HepG2 (cell line): Measurements from ENCODE around the gene KIN. TPM values are rescaled to one million over a fixed set of nuclear protein-coding genes. Genes with fewer than 3 reads are reported as not detected.

Experiments
- CBFB ChIP-seq: sonication (generic); formaldehyde crosslinking; IDR thresholded peaks from 2 replicates; pipeline ENCODE4 v1.4.0; 2020; ENCODE audit warnings: missing genetic modification reagents
- CCAR2 ChIP-seq: fragments of 200-400 bp; formaldehyde crosslinking; optimal IDR thresholded peaks from 2 replicates; pipeline ENCODE3; 2018; ENCODE audit warnings: low read depth, mild to moderate bottlenecking, low read length, moderate library complexity
- DNMT1 ChIP-seq: sonication (generic); formaldehyde crosslinking; IDR thresholded peaks from 2 replicates; pipeline ENCODE4 v1.5.1; 2020; ENCODE audit warnings: mild to moderate bottlenecking, missing genetic modification reagents
- ELF1 ChIP-seq: sonication (generic); formaldehyde crosslinking; IDR thresholded peaks from 2 replicates; pipeline ENCODE4 v1.4.0; 2020; ENCODE audit warnings: missing genetic modification reagents
- GABPA ChIP-seq, 2 experiments: IDR thresholded peaks; 2 replicates each; pipeline ENCODE4 v1.6.1; 2011 to 2016; ENCODE audit warnings: low read depth in 2 of 2, low read length in 1 of 2, missing biosample characterization in 1 of 2, missing genetic modification characterization in 1 of 2
- KLF12 ChIP-seq: sonication (generic); formaldehyde crosslinking; IDR thresholded peaks from 2 replicates; pipeline ENCODE4 v1.4.0; 2020; ENCODE audit warnings: missing genetic modification reagents, borderline replicate concordance
- KLF13 ChIP-seq: sonication (generic); formaldehyde crosslinking; IDR thresholded peaks from 2 replicates; pipeline ENCODE4 v1.4.0; 2020; ENCODE audit warnings: mild to moderate bottlenecking, missing genetic modification reagents
- KLF6 ChIP-seq: IDR thresholded peaks from 2 replicates; pipeline ENCODE4 v1.8.0; 2016; ENCODE audit warnings: missing biosample characterization, missing genetic modification reagents
- NCOA5 ChIP-seq: sonication (generic); formaldehyde crosslinking; IDR thresholded peaks from 2 replicates; pipeline ENCODE4 v1.4.0; 2020; ENCODE audit warnings: missing genetic modification reagents
- NFATC3 ChIP-seq: sonication (generic); formaldehyde crosslinking; IDR thresholded peaks from 2 replicates; pipeline ENCODE4 v1.5.1; 2020; ENCODE audit warnings: mild to moderate bottlenecking, missing genetic modification reagents
- NFYB ChIP-seq: sonication (generic); formaldehyde crosslinking; IDR thresholded peaks from 2 replicates; pipeline ENCODE4 v1.4.0; 2020; ENCODE audit warnings: missing genetic modification reagents
- SCMH1 ChIP-seq: sonication (generic); formaldehyde crosslinking; IDR thresholded peaks from 2 replicates; pipeline ENCODE4 v1.9.0; 2021; ENCODE audit warnings: missing genetic modification reagents, mild to moderate bottlenecking, borderline replicate concordance
- TRAFD1 ChIP-seq: sonication (generic); formaldehyde crosslinking; IDR thresholded peaks from 2 replicates; pipeline ENCODE4 v1.5.1; 2020; ENCODE audit warnings: missing genetic modification reagents, mild to moderate bottlenecking, borderline replicate concordance
- WIZ ChIP-seq: sonication (generic); formaldehyde crosslinking; IDR thresholded peaks from 2 replicates; pipeline ENCODE4 v1.5.1; 2020; ENCODE audit warnings: mild to moderate bottlenecking, missing genetic modification reagents
- ZFP36L2 ChIP-seq: sonication (generic); formaldehyde crosslinking; IDR thresholded peaks from 2 replicates; pipeline ENCODE4 v1.4.0; 2020; ENCODE audit warnings: missing genetic modification reagents
- ZFP62 ChIP-seq: sonication (generic); formaldehyde crosslinking; IDR thresholded peaks from 2 replicates; pipeline ENCODE4 v1.4.0; 2020; ENCODE audit warnings: missing genetic modification reagents
- ZMAT5 ChIP-seq: sonication (generic); formaldehyde crosslinking; IDR thresholded peaks from 2 replicates; pipeline ENCODE4 v1.5.0; 2020; ENCODE audit warnings: mild to moderate bottlenecking, low read depth, missing genetic modification reagents, borderline replicate concordance
- ZMYM3 ChIP-seq: sonication (generic); formaldehyde crosslinking; IDR thresholded peaks from 2 replicates; pipeline ENCODE4 v1.5.1; 2020; ENCODE audit warnings: mild to moderate bottlenecking, missing genetic modification reagents
- ZNF33B ChIP-seq: sonication (generic); formaldehyde crosslinking; IDR thresholded peaks from 2 replicates; pipeline ENCODE4 v1.5.1; 2020; ENCODE audit warnings: mild to moderate bottlenecking, missing genetic modification reagents
- ZNF431 ChIP-seq: sonication (generic); formaldehyde crosslinking; IDR thresholded peaks from 2 replicates; pipeline ENCODE4 v1.9.0; 2022; ENCODE audit warnings: missing genetic modification reagents, low read depth, mild to moderate bottlenecking, borderline replicate concordance
- ZNF543 ChIP-seq: sonication (generic); formaldehyde crosslinking; IDR thresholded peaks from 2 replicates; pipeline ENCODE4 v1.4.0; 2020; ENCODE audit warnings: mild to moderate bottlenecking, missing genetic modification reagents
- ZNF616 ChIP-seq: sonication (generic); formaldehyde crosslinking; IDR thresholded peaks from 2 replicates; pipeline ENCODE4 v1.5.0; 2020; ENCODE audit warnings: low read depth, mild to moderate bottlenecking, missing genetic modification reagents
- ZNF768 ChIP-seq: sonication (generic); formaldehyde crosslinking; IDR thresholded peaks from 2 replicates; pipeline ENCODE4 v1.4.0; 2020; ENCODE audit warnings: missing genetic modification reagents
- polyA plus RNA-seq, 8 experiments: library from polyadenylated mRNA; depleted of rRNA in 3 of 8; stranded (reverse) in 7 of 8; unstranded in 1 of 8; fragments of >200 nt; fragmentation: Illumina TruSeq in 4 of 8; extraction: Trizol in 4 of 8; gene quantifications; 2 replicates each; pipeline versions ENCODE4 v1.2.1 to v1.2.3, GENCODE V29; 2011 to 2016; ENCODE audit warnings: low read depth in 4 of 8, missing spikeins in 1 of 8, mixed read lengths in 1 of 8; ENCODE audit not compliant: insufficient read depth in 1 of 8
- total RNA-seq, 5 experiments: library from RNA; depleted of rRNA; stranded (reverse); fragments of >200 nt; fragmentation: Illumina TruSeq; extraction: Trizol; gene quantifications; 2 replicates each; pipeline ENCODE4 v1.2.3, GENCODE V29; 2016; ENCODE audit warnings: low read depth in 1 of 5
- TF ChIP-seq, protein P1 (sequence below): sonication (generic); formaldehyde crosslinking; IDR thresholded peaks from 2 replicates; pipeline ENCODE4 v1.4.0; 2020; ENCODE audit warnings: missing genetic modification reagents, borderline replicate concordance
- TF ChIP-seq, protein P2 (sequence below): sonication (generic); formaldehyde crosslinking; IDR thresholded peaks from 2 replicates; pipeline ENCODE4 v1.4.0; 2020; ENCODE audit warnings: low read depth, mild to moderate bottlenecking, missing genetic modification reagents

The KIN gene
- total and polyA plus RNA-seq, 2 of the 13 experiments (the other 11 are each of a cell fraction or from before 2014, with no cell fraction given): 4.9 to 23.2 TPM

DNA sequence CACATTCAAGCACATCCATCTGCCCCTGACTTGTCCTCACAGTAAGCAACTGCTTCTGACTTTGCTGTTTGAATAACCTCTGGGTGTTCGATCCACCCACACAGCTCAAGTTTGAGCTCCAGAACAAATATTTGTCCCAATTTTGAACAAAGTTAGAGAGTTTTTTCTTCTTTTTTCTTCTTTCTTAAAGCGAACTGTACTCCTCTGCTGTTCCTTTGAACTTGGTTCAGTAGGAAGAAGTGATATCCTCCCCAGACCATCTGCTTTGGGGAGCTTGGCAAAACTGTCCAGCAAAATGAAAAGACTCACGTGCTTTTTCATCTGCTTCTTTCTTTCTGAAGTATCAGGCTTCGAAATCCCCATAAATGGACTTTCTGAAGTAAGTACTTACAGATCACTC lies 84.7 kb downstream of the KIN start, which contains the start of gene ITIH2 (continued):
- TF ChIP-seq TRAFD1 (CRISPR knock-in tag) (no peak), ZNF431 (CRISPR knock-in tag) (no peak), WIZ (no peak), GABPA (IDR thresholded peaks at IDR 0.05; ENCODE audit: low read depth, low read length) (no peak), GABPA (CRISPR knock-in tag; IDR thresholded peaks at IDR 0.05; ENCODE audit: low read depth) (0 out of 2 replicates have a peak, but pooled peaks have one; percentile 19), ZNF768 (CRISPR knock-in tag) (no peak), ZFP36L2 (CRISPR knock-in tag) (no peak), ZMYM3 (CRISPR knock-in tag) (no peak), NFYB (CRISPR knock-in tag) (no peak), ZMAT5 (CRISPR knock-in tag) (no peak), KLF12 (CRISPR knock-in tag) (no peak), ZNF33B (no peak), SCMH1 (CRISPR knock-in tag) (no peak), ZNF543 (CRISPR knock-in tag) (no peak), ZFP62 (CRISPR knock-in tag) (no peak), NCOA5 (CRISPR knock-in tag) (no peak), CCAR2 (no peak), NFATC3 (CRISPR knock-in tag) (no peak), KLF6 (CRISPR knock-in tag) (0 out of 2 replicates have a peak, but pooled peaks have one; percentile 20), KLF13 (CRISPR knock-in tag) (no peak), DNMT1 (CRISPR knock-in tag) (no peak), ELF1 (no peak), CBFB (CRISPR knock-in tag) (no peak), ZNF616 (no peak)
- TF ChIP-seq, protein P1, sequence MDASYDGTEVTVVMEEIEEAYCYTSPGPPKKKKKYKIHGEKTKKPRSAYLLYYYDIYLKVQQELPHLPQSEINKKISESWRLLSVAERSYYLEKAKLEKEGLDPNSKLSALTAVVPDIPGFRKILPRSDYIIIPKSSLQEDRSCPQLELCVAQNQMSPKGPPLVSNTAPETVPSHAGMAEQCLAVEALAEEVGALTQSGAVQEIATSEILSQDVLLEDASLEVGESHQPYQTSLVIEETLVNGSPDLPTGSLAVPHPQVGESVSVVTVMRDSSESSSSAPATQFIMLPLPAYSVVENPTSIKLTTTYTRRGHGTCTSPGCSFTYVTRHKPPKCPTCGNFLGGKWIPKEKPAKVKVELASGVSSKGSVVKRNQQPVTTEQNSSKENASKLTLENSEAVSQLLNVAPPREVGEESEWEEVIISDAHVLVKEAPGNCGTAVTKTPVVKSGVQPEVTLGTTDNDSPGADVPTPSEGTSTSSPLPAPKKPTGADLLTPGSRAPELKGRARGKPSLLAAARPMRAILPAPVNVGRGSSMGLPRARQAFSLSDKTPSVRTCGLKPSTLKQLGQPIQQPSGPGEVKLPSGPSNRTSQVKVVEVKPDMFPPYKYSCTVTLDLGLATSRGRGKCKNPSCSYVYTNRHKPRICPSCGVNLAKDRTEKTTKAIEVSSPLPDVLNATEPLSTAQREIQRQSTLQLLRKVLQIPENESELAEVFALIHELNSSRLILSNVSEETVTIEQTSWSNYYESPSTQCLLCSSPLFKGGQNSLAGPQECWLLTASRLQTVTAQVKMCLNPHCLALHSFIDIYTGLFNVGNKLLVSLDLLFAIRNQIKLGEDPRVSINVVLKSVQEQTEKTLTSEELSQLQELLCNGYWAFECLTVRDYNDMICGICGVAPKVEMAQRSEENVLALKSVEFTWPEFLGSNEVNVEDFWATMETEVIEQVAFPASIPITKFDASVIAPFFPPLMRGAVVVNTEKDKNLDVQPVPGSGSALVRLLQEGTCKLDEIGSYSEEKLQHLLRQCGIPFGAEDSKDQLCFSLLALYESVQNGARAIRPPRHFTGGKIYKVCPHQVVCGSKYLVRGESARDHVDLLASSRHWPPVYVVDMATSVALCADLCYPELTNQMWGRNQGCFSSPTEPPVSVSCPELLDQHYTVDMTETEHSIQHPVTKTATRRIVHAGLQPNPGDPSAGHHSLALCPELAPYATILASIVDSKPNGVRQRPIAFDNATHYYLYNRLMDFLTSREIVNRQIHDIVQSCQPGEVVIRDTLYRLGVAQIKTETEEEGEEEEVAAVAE (CRISPR knock-in tag): 0 out of 2 replicates have a peak, but pooled peaks have one; percentile 23
- TF ChIP-seq, protein P2, sequence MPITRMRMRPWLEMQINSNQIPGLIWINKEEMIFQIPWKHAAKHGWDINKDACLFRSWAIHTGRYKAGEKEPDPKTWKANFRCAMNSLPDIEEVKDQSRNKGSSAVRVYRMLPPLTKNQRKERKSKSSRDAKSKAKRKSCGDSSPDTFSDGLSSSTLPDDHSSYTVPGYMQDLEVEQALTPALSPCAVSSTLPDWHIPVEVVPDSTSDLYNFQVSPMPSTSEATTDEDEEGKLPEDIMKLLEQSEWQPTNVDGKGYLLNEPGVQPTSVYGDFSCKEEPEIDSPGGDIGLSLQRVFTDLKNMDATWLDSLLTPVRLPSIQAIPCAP: no peak
